ENCODE data around the gene STX18. TPM values are rescaled to one million over a fixed set of nuclear protein-coding genes. Genes with fewer than 3 reads are reported as not detected.

Gene STX18
- total and polyA plus RNA-seq, 10 of the 15 experiments (the other 5 are each of a cell fraction or from before 2014, with no cell fraction given) = 8.2 to 46.6 (median 31.1) TPM

DNA sequence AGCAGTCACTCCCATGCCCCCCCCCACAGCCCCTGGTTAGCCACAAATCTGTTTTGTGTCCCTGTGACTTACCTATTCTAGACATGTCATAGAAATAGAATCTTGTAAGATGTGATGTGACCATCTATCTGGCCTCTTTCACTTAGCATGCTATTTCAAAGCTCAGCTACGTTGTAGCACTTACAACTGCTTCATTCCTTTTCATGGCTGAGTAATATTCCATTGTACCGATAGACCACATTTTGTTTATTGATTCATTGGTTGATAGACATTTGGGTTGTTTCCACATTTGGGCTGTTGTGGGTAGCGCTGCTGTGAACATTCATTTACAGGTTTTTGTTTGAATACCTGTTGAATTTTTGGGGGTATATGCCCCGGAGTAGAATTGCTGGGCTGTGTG lies 143.4 kb downstream of the STX18 start:
- Histone ChIP-seq H4K20me1 (ENCODE audit: control insufficient read depth, insufficient read depth) (no peaks in the 10 kb centered on the region), H3K4me3 (no peak overlapping the region), H3K79me2 (ENCODE audit: control insufficient read depth, insufficient read depth, low read length) (no peaks in the 10 kb centered on the region), H3K27me3 (replicated peaks in 1 of 2; ENCODE audit: control insufficient read depth in 2 of 2, insufficient read depth in 2 of 2, low read length in 1 of 2) (no peaks in the 10 kb centered on the region), H3K4me2 (ENCODE audit: control insufficient read depth, insufficient read depth) (no peak overlapping the region), H3K9ac (ENCODE audit: control insufficient read depth, insufficient read depth, low read length) (no peak overlapping the region), H3K36me3 (ENCODE audit: control insufficient read depth in 2 of 2, insufficient read depth in 2 of 2, low read length in 1 of 2) (no peaks in the 10 kb centered on the region), H2AFZ (ENCODE audit: control insufficient read depth, low read depth, low read length) (no peak overlapping the region), H3K9me3 (replicated peaks; ENCODE audit: control insufficient read depth, insufficient read depth, low read length) (no peaks in the 10 kb centered on the region), H3K4me1 (ENCODE audit: control insufficient read depth, insufficient read depth, low read length) (no peaks in the 10 kb centered on the region), H3K27ac (ENCODE audit: control insufficient read depth, insufficient read depth) (no peak overlapping the region)
- FAIRE-seq = no peak
- ChIA-PET POLR2A (no interaction called here), RAD21 (ENCODE audit: unreplicated experiment) (no interaction called here), SMC1A (ENCODE audit: uncharacterized antibody, unreplicated experiment) (no interaction called here), CTCF (no interaction called here)
- in situ Hi-C loops (cut with MboI) (no loop called here), intact Hi-C loops (cut with micrococcal nuclease; ENCODE audit: unreplicated experiment) (no loop called here)
- DNase-seq (ENCODE audit: low read depth, low spot score) = no peak
- 48% methylated on average over 4 of the region's 4 CpGs for WGBS (ENCODE audit: insufficient coverage, insufficient replicate concordance, low lambda C conversion rate, missing lambda C conversion rate)
- TF ChIP-seq ZBED1 (IDR thresholded peaks at IDR 0.05; ENCODE audit: borderline replicate concordance) (no peak), EZH2 (IDR thresholded peaks at IDR 0.05; ENCODE audit: borderline replicate concordance, control insufficient read depth, low read depth, low read length) (no peak), ZNF207 (IDR thresholded peaks at IDR 0.05; ENCODE audit: borderline replicate concordance) (no peak), IRF3 (IDR thresholded peaks at IDR 0.05) (no peak), JUNB (IDR thresholded peaks at IDR 0.05) (no peak), CEBPB (IDR thresholded peaks at IDR 0.05; ENCODE audit: borderline replicate concordance in 1 of 2, low read depth in 2 of 2, low read length in 2 of 2) (no peak), SIN3A (IDR thresholded peaks at IDR 0.05; ENCODE audit: low read depth, low read length) (no peak)
- TF ChIP-seq, protein P1, sequence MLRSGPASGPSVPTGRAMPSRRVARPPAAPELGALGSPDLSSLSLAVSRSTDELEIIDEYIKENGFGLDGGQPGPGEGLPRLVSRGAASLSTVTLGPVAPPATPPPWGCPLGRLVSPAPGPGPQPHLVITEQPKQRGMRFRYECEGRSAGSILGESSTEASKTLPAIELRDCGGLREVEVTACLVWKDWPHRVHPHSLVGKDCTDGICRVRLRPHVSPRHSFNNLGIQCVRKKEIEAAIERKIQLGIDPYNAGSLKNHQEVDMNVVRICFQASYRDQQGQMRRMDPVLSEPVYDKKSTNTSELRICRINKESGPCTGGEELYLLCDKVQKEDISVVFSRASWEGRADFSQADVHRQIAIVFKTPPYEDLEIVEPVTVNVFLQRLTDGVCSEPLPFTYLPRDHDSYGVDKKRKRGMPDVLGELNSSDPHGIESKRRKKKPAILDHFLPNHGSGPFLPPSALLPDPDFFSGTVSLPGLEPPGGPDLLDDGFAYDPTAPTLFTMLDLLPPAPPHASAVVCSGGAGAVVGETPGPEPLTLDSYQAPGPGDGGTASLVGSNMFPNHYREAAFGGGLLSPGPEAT (IDR thresholded peaks at IDR 0.05; ENCODE audit: low read depth) = no peak
- ATAC-seq = no peak
- BruUV-seq (replicated peaks) = no TSS peak
